GM21737 (cell line): ENCODE measurements around the gene SYTL5.

Source experiments
- ATAC-seq: cut with Tn5 transposase; IDR thresholded peaks from one replicate; pipeline ENCODE4 v1.9.1; 2021; ENCODE audit warnings: mild to moderate bottlenecking, moderate library complexity; ENCODE audit not compliant: unreplicated experiment

The SYTL5 gene

GRCh38 chrX:38018766-38019425 is 12.5 kb downstream of the SYTL5 start:
- no peak for ATAC-seq

- ATAC-seq: no peak
These were observed 21.9 kb downstream of the SYTL5 start for GRCh38 chrX:38028300-38028699.

- no peak for ATAC-seq
These were observed 30.1 kb downstream of the SYTL5 start for GRCh38 chrX:38036466-38036865.

GRCh38 chrX:38038501-38038900 is 32.1 kb downstream of the SYTL5 start:
- ATAC-seq: no peak

- ATAC-seq: no peak
These were observed 34.9 kb downstream of the SYTL5 start for GRCh38 chrX:38041237-38041636.

- no peak for ATAC-seq
These were observed 38.3 kb downstream of the SYTL5 start for GRCh38 chrX:38044701-38045100.

GRCh38 chrX:38045538-38046096 is 39.3 kb downstream of the SYTL5 start:
- no peak for ATAC-seq

- ATAC-seq: no peak
These were observed 42.5 kb downstream of the SYTL5 start for GRCh38 chrX:38048886-38049285.

GRCh38 chrX:38050806-38051205 is 44.5 kb downstream of the SYTL5 start:
- ATAC-seq: no peak

- no peak for ATAC-seq
These were observed 45.7 kb downstream of the SYTL5 start for GRCh38 chrX:38052096-38052495.

GRCh38 chrX:38055170-38055847 is 49.0 kb downstream of the SYTL5 start:
- no peak for ATAC-seq

GRCh38 chrX:38060331-38060878 is 54.1 kb downstream of the SYTL5 start:
- no peak for ATAC-seq

- no peak for ATAC-seq
These were observed 55.0 kb downstream of the SYTL5 start for GRCh38 chrX:38061335-38061734.

- ATAC-seq: no peak
These were observed 60.6 kb downstream of the SYTL5 start for GRCh38 chrX:38066934-38067333.

- no peak for ATAC-seq
These were observed 62.9 kb downstream of the SYTL5 start for GRCh38 chrX:38069273-38069672.

GRCh38 chrX:38069991-38070390 is 63.6 kb downstream of the SYTL5 start:
- ATAC-seq: no peak

- ATAC-seq: no peak
These were observed 73.1 kb downstream of the SYTL5 start for GRCh38 chrX:38079463-38079862.

- no peak for ATAC-seq
These were observed 74.5 kb downstream of the SYTL5 start for GRCh38 chrX:38080808-38081207.

- ATAC-seq: no peak
These were observed 75.6 kb downstream of the SYTL5 start for GRCh38 chrX:38081909-38082308.

- no peak for ATAC-seq
These were observed 76.0 kb downstream of the SYTL5 start for GRCh38 chrX:38082309-38082708.

- no peak for ATAC-seq
These were observed 79.5 kb downstream of the SYTL5 start for GRCh38 chrX:38085813-38086212.
